Natural killer cell (primary cell): Measurements from ENCODE around the gene CMTM8. TPM values are rescaled to one million over a fixed set of nuclear protein-coding genes. Genes with fewer than 3 reads are reported as not detected.

Experiments used
- ATAC-seq, 3 donors: fragments of 150-1000 bp in 2 of 3; fragments of 200-7000 bp in 1 of 3; cut with Tn5 transposase; 1 replicate in 1 of 3; 2 replicates in 2 of 3; pipeline ENCODE4 v1.10.0; 2021; ENCODE audit warnings: mild to moderate bottlenecking in 2 of 3, moderate library complexity in 2 of 3
- DNase-seq, 2 donors: peaks; one replicate each; pipeline versions ENCODE4 v3.0.0 to v3.0.0-alpha.2; 2013 to 2021; ENCODE audit warnings: mixed read lengths in 1 of 2
- H3K27ac ChIP-seq: one replicate; pipeline ENCODE4 v1.5.1; 2013; ENCODE audit warnings: mild to moderate bottlenecking, low read length
- H3K27me3 ChIP-seq: one replicate; pipeline ENCODE4 v1.6.1; 2013; ENCODE audit warnings: low read length; ENCODE audit not compliant: control insufficient read depth, insufficient read depth
- H3K36me3 ChIP-seq: one replicate; pipeline ENCODE4 v1.6.1; 2013; ENCODE audit warnings: low read length; ENCODE audit not compliant: control insufficient read depth, insufficient read depth
- H3K4me1 ChIP-seq: one replicate; pipeline ENCODE4 v1.6.1; 2013; ENCODE audit warnings: low read length; ENCODE audit not compliant: control insufficient read depth, insufficient read depth
- H3K4me3 ChIP-seq: one replicate; pipeline ENCODE4 v1.5.1; 2013; ENCODE audit warnings: low read length
- H3K9me3 ChIP-seq: one replicate; pipeline ENCODE4 v1.6.1; 2013; ENCODE audit warnings: low read length; ENCODE audit not compliant: control insufficient read depth, insufficient read depth
- H3K27ac Mint-ChIP-seq, 2 donors: one replicate each; pipeline ENCODE4 v1.8.0; 2022; ENCODE audit warnings: mild to moderate bottlenecking in 2 of 2, mixed read lengths in 2 of 2, moderate library complexity in 1 of 2
- H3K27me3 Mint-ChIP-seq, 2 donors: one replicate each; pipeline ENCODE4 v1.8.0; 2022; ENCODE audit warnings: low read depth in 2 of 2, mixed read lengths in 2 of 2
- H3K36me3 Mint-ChIP-seq: one replicate; pipeline ENCODE4 v1.8.0; 2022; ENCODE audit warnings: mixed read lengths
- H3K4me1 Mint-ChIP-seq, 2 donors: one replicate each; pipeline ENCODE4 v1.8.0; 2022; ENCODE audit warnings: mixed read lengths in 2 of 2
- H3K4me3 Mint-ChIP-seq: one replicate; pipeline ENCODE4 v1.8.0; 2022; ENCODE audit warnings: mild to moderate bottlenecking, moderate library complexity, mixed read lengths
- H3K9me3 Mint-ChIP-seq, 2 donors: one replicate each; pipeline ENCODE4 v1.8.0; 2022; ENCODE audit warnings: mixed read lengths in 2 of 2
- WGBS: methylation state at CpG from one replicate; pipeline ENCODE4 v1.1.7; 2013; ENCODE audit warnings: missing lambda C conversion rate; ENCODE audit not compliant: insufficient coverage; 5-methylcytosine and 5-hydroxymethylcytosine counted together
- intact Hi-C: fragments of 100-400 bp; cut with micrococcal nuclease; formaldehyde crosslinking; loops from one replicate; pipeline ENCODE4 v1.14.2; 2022
- total RNA-seq, 4 donors: library from RNA; stranded (reverse); fragments of 120-200 nt in 1 of 4; gene quantifications; one replicate each; pipeline versions ENCODE4 v1.2.3 to v1.2.4, GENCODE V29; 2013 to 2022
- TF ChIP-seq, protein P1 (sequence below): fragments of 200-600 bp; IDR thresholded peaks from one replicate; pipeline ENCODE4 v1.8.0; 2022; ENCODE audit warnings: antibody characterized with exemption

The CMTM8 gene
- total RNA-seq, 3 donors from 2014 or later (not counting 1 experiment from before 2014, with no cell fraction given): 0.31 to 0.88 (median 0.83) TPM

DNA sequence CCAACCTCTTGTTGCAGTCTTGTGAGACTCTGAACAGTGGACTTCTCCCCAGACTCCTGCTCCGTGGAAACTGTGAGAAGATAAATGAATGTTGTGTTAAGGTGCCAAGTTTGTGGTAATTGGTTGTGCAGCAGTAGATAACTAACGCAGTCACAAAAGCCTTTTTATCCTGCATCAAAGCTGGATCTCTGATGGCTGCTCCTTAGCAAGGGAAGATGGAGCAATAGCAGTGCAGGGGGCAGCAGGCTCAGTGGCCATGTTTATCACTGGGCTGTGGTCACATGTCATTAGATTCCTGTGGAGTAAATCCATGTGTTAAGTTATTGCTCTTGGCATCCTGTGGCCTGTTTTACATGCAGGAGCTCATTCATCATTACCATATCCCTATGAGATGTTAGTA is 166.7 kb downstream of the CMTM8 start:
- Mint-ChIP-seq H3K27me3 (no peaks in the 10 kb centered on the region), H3K4me1 (peaks cover 21 to 33% of the 10 kb centered on the region in 2 donors), H3K36me3 (no peaks in the 10 kb centered on the region), H3K9me3 (no peaks in the 10 kb centered on the region), H3K27ac (no peak overlapping the region), H3K4me3 (no peak overlapping the region)
- H3K9me3 ChIP-seq: no peaks in the 10 kb centered on the region
- H3K36me3 ChIP-seq: no peaks in the 10 kb centered on the region
- peaks cover 16% of the 10 kb centered on the region for H3K4me1 ChIP-seq
- no peak for DNase-seq
- H3K27ac ChIP-seq: no peak overlapping the region
- 85% methylated on average over 2 of the region's 2 CpGs for WGBS
- TF ChIP-seq, protein P1, sequence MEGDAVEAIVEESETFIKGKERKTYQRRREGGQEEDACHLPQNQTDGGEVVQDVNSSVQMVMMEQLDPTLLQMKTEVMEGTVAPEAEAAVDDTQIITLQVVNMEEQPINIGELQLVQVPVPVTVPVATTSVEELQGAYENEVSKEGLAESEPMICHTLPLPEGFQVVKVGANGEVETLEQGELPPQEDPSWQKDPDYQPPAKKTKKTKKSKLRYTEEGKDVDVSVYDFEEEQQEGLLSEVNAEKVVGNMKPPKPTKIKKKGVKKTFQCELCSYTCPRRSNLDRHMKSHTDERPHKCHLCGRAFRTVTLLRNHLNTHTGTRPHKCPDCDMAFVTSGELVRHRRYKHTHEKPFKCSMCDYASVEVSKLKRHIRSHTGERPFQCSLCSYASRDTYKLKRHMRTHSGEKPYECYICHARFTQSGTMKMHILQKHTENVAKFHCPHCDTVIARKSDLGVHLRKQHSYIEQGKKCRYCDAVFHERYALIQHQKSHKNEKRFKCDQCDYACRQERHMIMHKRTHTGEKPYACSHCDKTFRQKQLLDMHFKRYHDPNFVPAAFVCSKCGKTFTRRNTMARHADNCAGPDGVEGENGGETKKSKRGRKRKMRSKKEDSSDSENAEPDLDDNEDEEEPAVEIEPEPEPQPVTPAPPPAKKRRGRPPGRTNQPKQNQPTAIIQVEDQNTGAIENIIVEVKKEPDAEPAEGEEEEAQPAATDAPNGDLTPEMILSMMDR: no peak
- intact Hi-C loops: no loop called here
- no peak overlapping the region for H3K4me3 ChIP-seq
- H3K27me3 ChIP-seq: no peaks in the 10 kb centered on the region
- no peak for ATAC-seq

DNA sequence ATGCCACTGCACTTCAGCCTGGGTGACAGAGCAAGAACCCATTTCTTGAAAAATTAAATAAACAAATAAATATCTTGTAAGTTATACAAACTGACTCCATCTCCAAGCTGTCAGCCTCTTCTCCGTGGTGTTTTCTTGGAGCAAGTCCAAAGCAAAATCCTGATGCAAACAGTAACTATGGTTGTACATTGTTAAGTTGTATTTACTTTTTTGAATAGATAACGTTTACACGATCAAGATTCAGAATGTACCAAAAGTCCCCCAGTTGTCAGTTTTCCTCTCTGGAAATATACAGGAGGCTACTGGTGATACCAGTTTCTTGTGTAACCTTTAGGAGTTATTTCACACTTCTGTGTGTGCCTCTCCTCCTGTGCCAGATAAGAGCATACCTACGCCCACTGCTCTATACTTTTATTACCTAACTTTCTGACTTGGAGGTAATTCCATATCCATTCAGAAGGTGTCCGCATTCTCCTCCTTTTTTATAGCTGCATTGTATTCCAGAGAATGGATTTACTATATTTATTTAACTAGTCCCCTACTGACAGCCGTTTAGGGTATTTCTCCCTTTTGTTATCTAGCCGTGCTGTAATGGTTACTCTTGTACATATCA is 167.3 kb downstream of the CMTM8 start:
- no peak overlapping the region for H3K27ac ChIP-seq
- H3K4me1 ChIP-seq: peaks cover 16% of the 10 kb centered on the region
- WGBS: 89% methylated on average over 5 of the region's 7 CpGs
- H3K27me3 ChIP-seq: no peaks in the 10 kb centered on the region
- TF ChIP-seq, protein P1: no peak
- no peaks in the 10 kb centered on the region for H3K9me3 ChIP-seq
- peaks cover 17 to 27% of the 10 kb centered on the region in 2 donors for H3K4me1 Mint-ChIP-seq
- DNase-seq (no peak), ATAC-seq (no peak)
- no peak overlapping the region for H3K4me3 ChIP-seq
- no peak overlapping the region for H3K4me3 Mint-ChIP-seq
- intact Hi-C loops: no loop called here
- no peaks in the 10 kb centered on the region for H3K27me3 Mint-ChIP-seq
- H3K36me3 ChIP-seq: no peaks in the 10 kb centered on the region
- H3K27ac Mint-ChIP-seq: no peak overlapping the region
- no peaks in the 10 kb centered on the region for H3K9me3 Mint-ChIP-seq
- H3K36me3 Mint-ChIP-seq: no peaks in the 10 kb centered on the region

DNA sequence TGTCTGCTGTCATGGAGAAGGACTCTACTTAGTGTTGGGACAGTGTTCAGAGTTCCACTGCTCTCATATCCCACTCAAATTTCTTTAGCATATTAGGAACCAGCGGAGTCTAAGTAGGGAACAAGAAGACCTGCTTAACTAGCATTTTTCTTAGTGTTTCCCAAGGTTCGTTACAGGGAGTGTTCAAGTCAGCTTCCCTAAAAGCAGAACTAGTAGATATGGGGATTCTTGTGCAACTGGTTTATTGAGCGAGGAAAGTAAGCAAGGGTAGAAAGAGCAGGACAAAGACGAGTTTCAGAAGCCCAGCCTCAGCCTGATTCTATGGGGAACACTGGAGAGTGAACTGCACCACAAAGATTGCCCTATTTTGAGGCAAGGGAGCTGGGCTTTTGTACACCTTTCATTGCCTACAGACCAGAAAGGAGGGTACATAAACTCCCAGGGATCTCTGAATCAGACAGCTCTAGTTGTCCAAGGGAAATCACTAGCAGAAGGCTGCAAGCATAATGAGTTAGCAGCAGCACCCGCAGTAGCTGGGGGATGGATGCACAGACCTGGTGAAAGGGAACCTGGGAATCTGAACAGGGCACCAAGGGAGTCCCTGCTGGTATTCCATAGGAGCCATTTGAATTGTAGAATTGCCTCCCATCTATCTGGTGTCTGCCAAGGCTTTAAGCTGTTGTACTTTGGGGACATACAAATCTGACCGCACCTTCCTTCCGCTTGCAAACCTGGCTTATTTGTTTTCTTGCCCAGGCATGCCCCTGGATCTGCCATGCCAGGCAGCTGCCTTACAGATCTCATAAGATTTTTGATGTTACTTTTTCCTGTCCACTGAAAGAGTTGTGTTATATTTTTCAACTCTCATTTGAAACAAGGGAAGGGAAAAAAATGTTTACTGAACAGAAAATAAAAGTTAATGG is 168.3 kb downstream of the CMTM8 start:
- H3K36me3 ChIP-seq: no peaks in the 10 kb centered on the region
- Mint-ChIP-seq H3K36me3 (no peaks in the 10 kb centered on the region), H3K4me1 (peaks cover 16 to 22% of the 10 kb centered on the region in 2 donors), H3K9me3 (no peaks in the 10 kb centered on the region), H3K27me3 (no peaks in the 10 kb centered on the region), H3K4me3 (no peak overlapping the region), H3K27ac (no peak overlapping the region)
- ATAC-seq (peak in 1 of 3 donors; percentile 59), DNase-seq (no peak)
- no peak overlapping the region for H3K27ac ChIP-seq
- H3K27me3 ChIP-seq: no peaks in the 10 kb centered on the region
- H3K4me1 ChIP-seq: peaks cover 14% of the 10 kb centered on the region
- intact Hi-C loops: no loop called here
- H3K9me3 ChIP-seq: no peaks in the 10 kb centered on the region
- TF ChIP-seq, protein P1: no peak
- H3K4me3 ChIP-seq: no peak overlapping the region
- 78% methylated on average over 7 of the region's 7 CpGs for WGBS
